Tibial nerve (tissue), 4 donors: ENCODE measurements around the gene CD79A. TPM values are rescaled to one million over a fixed set of nuclear protein-coding genes. Genes with fewer than 3 reads are reported as not detected.

Experiments
- DNase-seq, 2 donors: peaks; one replicate each; pipeline ENCODE4 v3.0.0-alpha.2; 2019; ENCODE audit warnings: low spot score in 2 of 2
- H3K27ac ChIP-seq, 4 donors: fragments of 200-600 bp; sonication (generic) in 3 of 4; one replicate each; pipeline ENCODE4 v1.5.1; 2017 to 2019; ENCODE audit warnings: mild to moderate bottlenecking in 1 of 4
- H3K27me3 ChIP-seq, 2 donors: fragments of 200-600 bp; sonication (generic) in 1 of 2; one replicate each; pipeline versions ENCODE4 v1.5.1 to v1.6.0; 2017 to 2019
- H3K36me3 ChIP-seq, 3 donors: fragments of 200-600 bp; sonication (generic); one replicate each; pipeline ENCODE4 v1.5.1; 2018 to 2019
- H3K4me1 ChIP-seq, 4 donors: fragments of 200-600 bp; sonication (generic) in 3 of 4; one replicate each; pipeline ENCODE4 v1.5.1; 2017 to 2019
- H3K4me3 ChIP-seq, 4 donors: fragments of 200-600 bp; sonication (generic) in 3 of 4; one replicate each; pipeline ENCODE4 v1.5.1; 2017 to 2019; ENCODE audit warnings: mild to moderate bottlenecking in 1 of 4, moderate library complexity in 1 of 4
- H3K9me3 ChIP-seq, 4 donors: fragments of 200-600 bp; sonication (generic) in 3 of 4; one replicate each; pipeline ENCODE4 v1.5.1; 2017 to 2019
- EP300 ChIP-seq, 2 donors: sonication (generic); formaldehyde crosslinking; IDR thresholded peaks; one replicate each; pipeline ENCODE4 v1.6.1; 2017; ENCODE audit warnings: antibody characterized with exemption in 2 of 2, mild to moderate bottlenecking in 1 of 2
- POLR2A ChIP-seq, 2 donors: fragments of 450-650 bp; IDR thresholded peaks; one replicate each; pipeline ENCODE4 v1.6.1; 2017; ENCODE audit warnings: antibody characterized with exemption in 2 of 2, mild to moderate bottlenecking in 2 of 2, moderate library complexity in 2 of 2
- WGBS, 2 donors: methylation state at CpG; one replicate each; pipeline ENCODE4 v1.1.5; 2018; 5-methylcytosine and 5-hydroxymethylcytosine counted together
- total RNA-seq, 4 donors: library from RNA; depleted of rRNA; stranded (reverse); fragments of >200 nt; gene quantifications; one replicate each; pipeline ENCODE4 v1.1.0, GENCODE V29; 2016
- TF ChIP-seq, protein P1 (sequence below), 5 experiments: fragments of 200-600 bp in 3 of 5; fragments of 450-650 bp in 2 of 5; sonication (generic) in 3 of 5; IDR thresholded peaks; one replicate each; pipeline ENCODE4 v1.5.1; 2016 to 2019; ENCODE audit warnings: antibody characterized with exemption in 5 of 5, mild to moderate bottlenecking in 3 of 5, moderate library complexity in 2 of 5

The CD79A gene
- total RNA-seq, 4 donors from 2014 or later, result not detected

DNA sequence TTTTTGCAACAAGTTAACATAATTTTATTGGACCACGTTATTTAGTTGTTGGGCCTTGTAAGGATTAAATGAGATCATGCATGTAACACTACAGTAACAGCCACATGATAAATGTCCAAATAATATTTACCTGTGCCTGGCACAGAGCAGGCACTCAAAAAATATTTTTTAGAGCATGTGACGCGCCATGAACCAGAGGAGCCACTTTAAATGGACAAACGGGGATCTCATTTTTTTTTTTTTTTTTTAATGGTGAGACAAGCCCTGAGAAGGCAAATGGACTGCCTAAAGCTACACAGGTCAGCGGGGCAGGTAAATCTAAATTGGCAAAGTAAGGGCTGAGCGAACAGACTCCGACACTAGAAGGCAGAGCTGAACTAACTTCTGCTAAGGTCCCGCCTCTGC, 17.9 kb upstream of the CD79A start:
- TF ChIP-seq, protein P1, sequence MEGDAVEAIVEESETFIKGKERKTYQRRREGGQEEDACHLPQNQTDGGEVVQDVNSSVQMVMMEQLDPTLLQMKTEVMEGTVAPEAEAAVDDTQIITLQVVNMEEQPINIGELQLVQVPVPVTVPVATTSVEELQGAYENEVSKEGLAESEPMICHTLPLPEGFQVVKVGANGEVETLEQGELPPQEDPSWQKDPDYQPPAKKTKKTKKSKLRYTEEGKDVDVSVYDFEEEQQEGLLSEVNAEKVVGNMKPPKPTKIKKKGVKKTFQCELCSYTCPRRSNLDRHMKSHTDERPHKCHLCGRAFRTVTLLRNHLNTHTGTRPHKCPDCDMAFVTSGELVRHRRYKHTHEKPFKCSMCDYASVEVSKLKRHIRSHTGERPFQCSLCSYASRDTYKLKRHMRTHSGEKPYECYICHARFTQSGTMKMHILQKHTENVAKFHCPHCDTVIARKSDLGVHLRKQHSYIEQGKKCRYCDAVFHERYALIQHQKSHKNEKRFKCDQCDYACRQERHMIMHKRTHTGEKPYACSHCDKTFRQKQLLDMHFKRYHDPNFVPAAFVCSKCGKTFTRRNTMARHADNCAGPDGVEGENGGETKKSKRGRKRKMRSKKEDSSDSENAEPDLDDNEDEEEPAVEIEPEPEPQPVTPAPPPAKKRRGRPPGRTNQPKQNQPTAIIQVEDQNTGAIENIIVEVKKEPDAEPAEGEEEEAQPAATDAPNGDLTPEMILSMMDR (IDR thresholded peaks at IDR 0.05), result no peak
- TF ChIP-seq EP300 (IDR thresholded peaks at IDR 0.05) (no peak), POLR2A (IDR thresholded peaks at IDR 0.05) (no peak)
- H3K4me3 ChIP-seq, result peak overlapping the region in 3 of 4 donors; percentile 15 to 98 (median 66)
- no peak for DNase-seq
- WGBS, 2 donors, result 4 to 5% methylated on average over 8 of the region's 8 CpGs
- peak overlapping the region in 3 of 4 donors; percentile 89 to 98 (median 97) for H3K27ac ChIP-seq
- H3K27me3 ChIP-seq, result peaks cover 0 to 14% of the 10 kb centered on the region in 2 donors
- peaks cover 0 to 30% (median 0%) of the 10 kb centered on the region in 3 donors for H3K36me3 ChIP-seq
- no peaks in the 10 kb centered on the region for H3K9me3 ChIP-seq
- peaks cover 3 to 40% (median 32%) of the 10 kb centered on the region in 4 donors for H3K4me1 ChIP-seq

DNA sequence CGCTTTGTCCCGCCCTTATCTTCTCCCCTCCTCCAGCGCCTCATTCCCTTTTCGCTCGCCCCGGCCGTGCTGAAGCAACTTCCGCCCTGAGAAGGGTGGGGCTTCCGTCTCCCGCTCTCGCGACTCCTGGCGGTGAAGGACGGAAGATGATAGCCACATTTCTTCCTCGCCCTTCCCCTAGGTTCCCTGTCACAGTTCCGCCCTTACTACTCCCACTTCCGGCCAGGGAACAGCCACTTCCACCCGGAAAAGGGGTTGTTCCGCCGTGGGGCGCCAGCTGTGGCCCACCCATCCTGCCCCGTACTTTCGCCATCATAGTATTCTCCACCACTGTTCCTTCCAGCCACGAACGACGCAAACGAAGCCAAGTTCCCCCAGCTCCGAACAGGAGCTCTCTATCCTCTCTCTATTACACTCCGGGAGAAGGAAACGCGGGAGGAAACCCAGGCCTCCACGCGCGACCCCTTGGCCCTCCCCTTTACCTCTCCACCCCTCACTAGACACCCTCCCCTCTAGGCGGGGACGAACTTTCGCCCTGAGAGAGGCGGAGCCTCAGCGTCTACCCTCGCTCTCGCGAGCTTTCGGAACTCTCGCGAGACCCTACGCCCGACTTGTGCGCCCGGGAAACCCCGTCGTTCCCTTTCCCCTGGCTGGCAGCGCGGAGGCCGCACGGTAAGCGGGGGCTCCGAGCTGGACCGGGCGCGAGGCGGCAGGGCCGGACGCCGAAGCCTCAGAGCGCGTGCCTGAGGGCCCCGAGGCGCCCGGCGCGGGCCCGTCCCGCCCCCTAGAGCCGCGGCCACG, 17.3 kb upstream of the CD79A start, which contains the start of gene RPS19:
RPS19 (plus strand) TSS at position 638 of the 801 bp plus-strand sequence. CDS start 520 bp downstream, outside the sequence.
- Histone ChIP-seq H3K4me3 (peak within 1 kb of the TSS; percentile 66 to 98 (median 94)), H3K27ac (peak within 1 kb of the TSS; percentile 85 to 98 (median 93)), H3K27me3 (peaks cover 0 to 8% of the 10 kb centered on the region in 2 donors), H3K9me3 (no peaks in the 10 kb centered on the region), H3K4me1 (peaks cover 3 to 46% (median 32%) of the 10 kb centered on the region in 4 donors), H3K36me3 (peaks cover 0 to 36% (median 0%) of the 10 kb centered on the region in 3 donors)
- TF ChIP-seq POLR2A (IDR thresholded peaks at IDR 0.05) (peak; percentile 61 to 79), EP300 (IDR thresholded peaks at IDR 0.05) (peak; percentile 89 to 93)
- TF ChIP-seq, protein P1 (IDR thresholded peaks at IDR 0.05), result peak; percentile 74 to 95 (median 92)
- WGBS, 2 donors, result 0% methylated on average over 47 to 63 of the region's 76 CpGs
- DNase-seq, result peak; percentile 98 to 99

DNA sequence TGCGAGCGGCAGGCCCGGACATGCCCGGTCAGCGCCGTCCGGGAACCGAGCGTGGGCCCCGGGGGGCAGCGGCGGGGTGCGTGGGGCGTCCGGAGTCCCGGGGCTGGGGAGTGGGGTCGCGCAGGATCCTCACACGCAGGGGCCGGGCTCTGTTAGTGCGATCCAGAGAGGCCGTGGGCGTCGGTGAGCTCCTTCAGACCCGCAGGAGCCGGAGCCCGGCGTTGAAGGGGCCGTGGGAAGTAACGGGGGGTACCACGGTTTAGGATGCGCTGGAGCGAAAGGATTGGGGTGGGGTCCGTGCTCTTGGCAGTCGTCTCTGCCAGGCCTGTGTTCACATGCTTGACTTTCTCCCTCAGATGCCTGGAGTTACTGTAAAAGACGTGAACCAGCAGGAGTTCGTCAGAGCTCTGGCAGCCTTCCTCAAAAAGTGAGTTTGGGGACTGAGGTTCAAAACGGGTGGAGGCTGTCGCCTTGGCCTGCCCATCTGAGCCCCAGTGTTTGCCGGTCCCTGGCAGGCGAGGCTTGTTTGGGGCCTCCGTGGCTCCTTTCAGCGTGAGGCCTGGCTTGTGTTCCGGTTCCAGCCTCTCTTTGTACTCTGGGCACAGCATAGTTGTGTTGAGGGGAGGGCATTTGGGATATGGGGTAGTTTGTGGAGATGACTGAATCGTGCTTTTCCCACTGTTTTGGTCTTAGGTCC, 16.5 kb upstream of the CD79A start:
- no peaks in the 10 kb centered on the region for H3K9me3 ChIP-seq
- peak overlapping the region; percentile 66 to 98 (median 94) for H3K4me3 ChIP-seq
- DNase-seq, result no peak
- peaks cover 3 to 51% (median 32%) of the 10 kb centered on the region in 4 donors for H3K4me1 ChIP-seq
- WGBS, 2 donors, result 0 to 2% methylated on average over 25 to 33 of the region's 45 CpGs
- H3K27ac ChIP-seq, result peak overlapping the region; percentile 85 to 98 (median 93)
- no peak for TF ChIP-seq POLR2A (IDR thresholded peaks at IDR 0.05)
- no peak for TF ChIP-seq EP300 (IDR thresholded peaks at IDR 0.05)
- TF ChIP-seq, protein P1 (IDR thresholded peaks at IDR 0.05), result no peak
- peaks cover 0 to under 1% of the 10 kb centered on the region in 2 donors for H3K27me3 ChIP-seq
- H3K36me3 ChIP-seq, result peaks cover 0 to 44% (median 0%) of the 10 kb centered on the region in 3 donors

DNA sequence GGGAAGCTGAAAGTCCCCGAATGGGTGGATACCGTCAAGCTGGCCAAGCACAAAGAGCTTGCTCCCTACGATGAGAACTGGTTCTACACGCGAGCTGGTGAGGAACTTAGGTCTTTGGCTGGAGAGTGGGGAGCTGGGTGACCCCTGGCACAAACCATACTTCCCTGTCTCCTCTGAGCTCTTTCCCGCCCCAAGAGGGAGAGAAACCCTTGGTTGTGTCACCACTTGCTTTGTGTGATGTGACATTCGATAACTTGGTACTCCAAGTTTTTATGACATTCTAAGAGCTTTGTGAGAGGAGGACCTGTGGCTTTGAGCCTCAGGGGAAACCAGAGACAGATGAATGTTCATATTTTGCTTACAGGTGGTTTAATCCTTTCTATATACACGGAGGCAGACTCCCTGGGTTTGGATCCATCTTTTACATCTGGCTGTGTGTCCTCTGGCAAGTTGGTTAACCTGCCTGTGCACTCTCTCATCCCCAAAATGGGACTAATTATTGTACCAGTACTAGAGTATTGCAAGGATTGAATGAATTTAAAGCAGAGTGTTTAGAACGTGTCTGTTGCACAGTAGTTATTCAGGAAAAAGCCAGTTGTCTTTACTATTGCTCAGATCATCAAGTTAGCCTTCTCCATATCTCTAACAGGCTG, 15.8 kb upstream of the CD79A start:
- TF ChIP-seq, protein P1 (IDR thresholded peaks at IDR 0.05), result no peak
- TF ChIP-seq POLR2A (IDR thresholded peaks at IDR 0.05), result no peak
- no peak for TF ChIP-seq EP300 (IDR thresholded peaks at IDR 0.05)
- 32 to 39% methylated on average over 9 of the region's 9 CpGs for WGBS, 2 donors
- no peak for DNase-seq
- Histone ChIP-seq H3K36me3 (peaks cover 0 to 48% (median 0%) of the 10 kb centered on the region in 3 donors), H3K27ac (peak overlapping the region; percentile 85 to 98 (median 93)), H3K4me1 (peaks cover 3 to 55% (median 32%) of the 10 kb centered on the region in 4 donors), H3K9me3 (no peaks in the 10 kb centered on the region), H3K4me3 (peak overlapping the region; percentile 66 to 98 (median 94)), H3K27me3 (no peaks in the 10 kb centered on the region)
